HG03460 (cell line): Measurements from ENCODE around the gene SRP9.
"Not testable (repeated sequence)": the region's sequence is repeated elsewhere in the genome, so short reads cannot be mapped to it uniquely, and the experiment has no call there.

Experiments
- ATAC-seq: cut with Tn5 transposase; IDR thresholded peaks from one replicate; pipeline ENCODE4 v1.9.1; 2021; ENCODE audit not compliant: unreplicated experiment

The SRP9 gene

DNA sequence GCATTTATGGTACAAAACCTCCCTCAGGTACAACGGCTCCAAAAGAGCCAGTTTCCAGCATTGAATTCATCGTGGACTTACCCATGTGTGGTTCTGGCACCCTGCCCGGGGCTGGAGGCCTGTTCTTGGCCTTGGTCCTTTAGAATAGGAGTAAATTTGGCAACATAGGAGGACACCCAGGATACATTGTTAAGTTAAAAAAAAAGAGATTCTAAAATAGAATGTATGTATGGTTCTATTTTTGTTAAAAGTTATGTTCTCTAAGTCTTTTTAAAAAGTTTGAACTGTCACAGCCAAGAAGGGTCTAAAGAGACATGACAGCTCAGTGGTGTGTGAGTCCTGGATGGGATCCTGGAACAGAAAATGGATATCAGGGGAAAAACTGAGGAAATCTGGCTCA lies 58.2 kb downstream of the SRP9 start:
- ATAC-seq = no peak

DNA sequence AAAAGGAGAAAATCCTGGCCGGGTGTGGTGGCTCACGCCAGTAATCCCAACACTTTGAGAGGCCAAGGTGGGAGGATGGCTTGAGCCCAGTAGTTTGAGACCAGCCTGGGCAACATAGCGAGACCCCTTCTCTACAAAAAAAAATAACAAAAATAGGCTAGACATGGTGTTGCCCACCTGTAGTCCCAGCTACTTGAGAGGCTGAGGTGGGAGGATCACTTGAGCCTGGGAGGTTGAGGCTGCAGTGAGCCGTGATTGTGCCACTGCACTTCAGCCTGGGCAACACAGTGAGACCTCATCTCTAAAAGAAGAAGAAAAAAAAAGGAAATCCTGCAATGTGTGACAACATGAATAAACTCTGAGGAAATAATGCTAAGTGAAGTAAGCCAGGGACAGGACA lies 58.7 kb downstream of the SRP9 start:
- not testable (repeated sequence) for ATAC-seq

DNA sequence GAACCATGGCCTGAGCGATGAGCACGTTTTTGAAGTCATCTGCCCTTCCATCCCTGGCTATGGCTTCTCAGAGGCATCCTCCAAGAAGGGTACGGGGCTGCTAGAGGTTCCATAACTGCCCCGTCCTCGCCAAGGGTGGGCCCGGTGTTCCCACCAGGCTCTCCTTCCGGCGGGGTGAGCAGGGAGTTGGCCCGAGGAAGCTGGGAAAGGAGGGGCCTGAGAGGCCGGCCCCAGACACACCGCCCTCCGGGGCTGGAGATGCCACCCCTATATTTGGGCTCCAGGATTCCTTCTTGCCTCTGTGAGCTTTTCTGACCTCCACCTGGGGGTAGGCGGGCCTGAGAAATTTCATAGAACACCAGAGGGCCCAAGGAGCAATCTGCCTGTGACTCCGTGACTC lies 61.2 kb downstream of the SRP9 start:
- ATAC-seq = no peak
